Mucosa of descending colon (tissue), 3 donors: Measurements from ENCODE around the gene ASCL2. TPM values are rescaled to one million over a fixed set of nuclear protein-coding genes. Genes with fewer than 3 reads are reported as not detected.

ENCODE experiments used
- ATAC-seq: fragments of 200-7000 bp; cut with Tn5 transposase; one replicate; pipeline ENCODE4 v1.9.1; 2020; ENCODE audit warnings: mild to moderate bottlenecking, moderate library complexity
- DNase-seq, 3 donors: peaks; one replicate each; pipeline ENCODE4 v3.0.0-alpha.2; 2020
- H3K36me3 ChIP-seq: fragments of 200-600 bp; one replicate; pipeline ENCODE4 v1.8.0; 2021; ENCODE audit warnings: low read depth, mild to moderate bottlenecking
- H3K4me1 ChIP-seq: fragments of 200-600 bp; one replicate; pipeline ENCODE4 v1.8.0; 2021; ENCODE audit warnings: low read depth, mild to moderate bottlenecking
- H3K4me3 ChIP-seq: fragments of 200-600 bp; one replicate; pipeline ENCODE4 v1.8.0; 2021; ENCODE audit warnings: mild to moderate bottlenecking
- H3K9me3 ChIP-seq: fragments of 200-600 bp; one replicate; pipeline ENCODE4 v1.8.0; 2021; ENCODE audit warnings: mild to moderate bottlenecking
- intact Hi-C, 2 donors: fragments of 100-400 bp; cut with DNase I in 1 of 2; cut with micrococcal nuclease in 1 of 2; formaldehyde crosslinking; loops; one replicate each; pipeline versions ENCODE4 v1.11.0 to v1.11.1; 2022; cut with DNase I, micrococcal nuclease
- total RNA-seq, 3 donors: library from RNA; stranded (reverse); fragmentation: NEBNext Ultra II Directional in 2 of 3; extraction: Animal tissue kit (Norgen Biotek cat#: 25700) in 2 of 3; gene quantifications; one replicate each; pipeline versions ENCODE4 v1.2.1 to v1.2.4, GENCODE V29; 2021 to 2023
- TF ChIP-seq, protein P1 (sequence below): fragments of 200-600 bp; IDR thresholded peaks from one replicate; pipeline ENCODE4 v1.8.0; 2022; ENCODE audit warnings: antibody characterized with exemption, mild to moderate bottlenecking
- donor health status: DM: no; HTN: no; CAD: no; lungs with moderate emphysema.
- donor health status: DM: no; HTN: no; CAD: no.
- donor health status: DM: no; HTN: yes; CAD: no.

The ASCL2 gene
- total RNA-seq, 3 donors from 2014 or later, result 2.6 to 8.4 (median 8.1) TPM

DNA sequence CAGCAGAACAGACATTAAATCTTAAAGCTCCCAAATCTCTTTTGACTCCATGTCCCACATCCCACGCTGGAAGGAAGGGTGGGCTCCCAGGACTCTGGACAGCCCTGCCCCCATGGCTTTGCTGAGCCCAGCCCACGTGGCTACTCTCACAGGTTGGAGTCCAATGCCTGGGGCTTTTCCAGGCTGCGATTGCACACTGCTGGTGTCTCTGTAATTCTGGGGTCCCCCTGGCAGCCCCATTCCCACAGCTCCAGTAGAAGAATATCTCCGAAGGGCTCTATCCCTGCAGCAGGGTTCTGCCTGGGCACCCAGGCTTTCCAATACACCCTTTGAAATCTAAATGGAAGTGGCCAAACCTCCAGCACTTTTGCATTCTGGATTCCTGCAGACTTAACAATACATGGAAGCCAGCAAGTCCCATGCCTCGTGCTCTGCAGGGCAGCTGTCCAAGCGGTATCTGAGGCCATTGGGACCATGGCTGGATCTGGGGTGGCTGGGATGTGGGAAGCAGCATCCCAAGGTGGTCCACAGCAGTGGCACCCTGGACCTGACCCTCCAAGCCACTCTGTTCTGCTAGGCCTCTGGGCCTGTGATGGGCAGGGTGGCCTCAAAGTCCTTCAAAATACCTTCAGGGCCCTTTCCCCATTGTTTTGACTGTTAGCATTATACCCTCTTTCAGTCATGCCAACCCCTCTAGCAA lies 50.9 kb downstream of the ASCL2 start:
- ATAC-seq (no peak), DNase-seq (no peak)
- no peaks in the 10 kb centered on the region for H3K9me3 ChIP-seq
- H3K36me3 ChIP-seq, result no peaks in the 10 kb centered on the region
- intact Hi-C loops, result no loop called here
- TF ChIP-seq, protein P1, sequence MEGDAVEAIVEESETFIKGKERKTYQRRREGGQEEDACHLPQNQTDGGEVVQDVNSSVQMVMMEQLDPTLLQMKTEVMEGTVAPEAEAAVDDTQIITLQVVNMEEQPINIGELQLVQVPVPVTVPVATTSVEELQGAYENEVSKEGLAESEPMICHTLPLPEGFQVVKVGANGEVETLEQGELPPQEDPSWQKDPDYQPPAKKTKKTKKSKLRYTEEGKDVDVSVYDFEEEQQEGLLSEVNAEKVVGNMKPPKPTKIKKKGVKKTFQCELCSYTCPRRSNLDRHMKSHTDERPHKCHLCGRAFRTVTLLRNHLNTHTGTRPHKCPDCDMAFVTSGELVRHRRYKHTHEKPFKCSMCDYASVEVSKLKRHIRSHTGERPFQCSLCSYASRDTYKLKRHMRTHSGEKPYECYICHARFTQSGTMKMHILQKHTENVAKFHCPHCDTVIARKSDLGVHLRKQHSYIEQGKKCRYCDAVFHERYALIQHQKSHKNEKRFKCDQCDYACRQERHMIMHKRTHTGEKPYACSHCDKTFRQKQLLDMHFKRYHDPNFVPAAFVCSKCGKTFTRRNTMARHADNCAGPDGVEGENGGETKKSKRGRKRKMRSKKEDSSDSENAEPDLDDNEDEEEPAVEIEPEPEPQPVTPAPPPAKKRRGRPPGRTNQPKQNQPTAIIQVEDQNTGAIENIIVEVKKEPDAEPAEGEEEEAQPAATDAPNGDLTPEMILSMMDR, result no peak
- H3K4me3 ChIP-seq, result no peak overlapping the region
- peaks cover 6% of the 10 kb centered on the region for H3K4me1 ChIP-seq

Other genes starting within 250 kb of the ASCL2 start
- 10 to 100 TPM in 2 of 3 donors, 1 to 10 TPM in 1; 7.6 to 27.6 (median 12.1) TPM for gene IGF2, start 131.2 kb downstream of the ASCL2 start, total RNA-seq
- gene INS, start 109.4 kb downstream of the ASCL2 start, total RNA-seq, result not detected
- gene TH, start 98.8 kb downstream of the ASCL2 start, total RNA-seq, result under 1 TPM in 1 of 3 donors, not detected in 2; 0.17 TPM
- 1 to 10 TPM in 2 of 3 donors, under 1 TPM in 1; 0.35 to 2.3 (median 1.9) TPM for gene C11orf21, start 31.3 kb upstream of the ASCL2 start, total RNA-seq
- 1 to 10 TPM; 1.2 to 2.8 (median 2.6) TPM for gene TSPAN32, start 31.4 kb upstream of the ASCL2 start, total RNA-seq
- gene CD81, start 106.7 kb upstream of the ASCL2 start, total RNA-seq, result 100 to 1,000 TPM in 2 of 3 donors, 10 to 100 TPM in 1; 98.7 to 551 (median 186) TPM
- 10 to 100 TPM; 33.9 to 58.8 (median 39.2) TPM for gene TSSC4, start 130.2 kb upstream of the ASCL2 start, total RNA-seq
- gene TRPM5, start 173.9 kb upstream of the ASCL2 start, total RNA-seq, result 1 to 10 TPM; 2.2 to 3.7 (median 2.5) TPM
- gene KCNQ1, start 174.4 kb upstream of the ASCL2 start, total RNA-seq, result 10 to 100 TPM; 15.5 to 44.7 (median 37.4) TPM